ENCODE results near the gene ACTR10. TPM values are rescaled to one million over a fixed set of nuclear protein-coding genes. Genes with fewer than 3 reads are reported as not detected.
"Not testable (repeated sequence)": the region's sequence is repeated elsewhere in the genome, so short reads cannot be mapped to it uniquely, and the experiment has no call there.

Gene ACTR10
- total RNA-seq, 2 donors from 2014 or later = 35.5 to 38.0 TPM

GRCh38 chr14:58239244-58240195, 39.6 kb downstream of the ACTR10 start:
- Mint-ChIP-seq H3K36me3 (ENCODE audit: low read depth) (no peaks in the 10 kb centered on the region), H3K4me3 (no peak overlapping the region), H3K27ac (no peak overlapping the region), H3K4me1 (peaks cover 19% of the 10 kb centered on the region), H3K27me3 (no peaks in the 10 kb centered on the region)
- DNase-seq (peak; percentile 64 to 70 (median 65)), ATAC-seq (peak; percentile 28)
- H3K9me3 ChIP-seq (ENCODE audit: control insufficient read depth, low read length, poor library complexity, severe bottlenecking) = no peaks in the 10 kb centered on the region

GRCh38 chr14:58243790-58244555, 44.0 kb downstream of the ACTR10 start:
- Mint-ChIP-seq H3K27me3 (no peaks in the 10 kb centered on the region), H3K36me3 (ENCODE audit: low read depth) (no peaks in the 10 kb centered on the region), H3K4me3 (peak overlapping the region; percentile 98), H3K27ac (peak overlapping the region; percentile 98), H3K4me1 (peaks cover 37% of the 10 kb centered on the region)
- no peaks in the 10 kb centered on the region for H3K9me3 ChIP-seq (ENCODE audit: control insufficient read depth, low read length, poor library complexity, severe bottlenecking)
- DNase-seq (no peak), ATAC-seq (peak; percentile 49)

- no peaks in the 10 kb centered on the region for H3K27me3 Mint-ChIP-seq
- DNase-seq = peak; percentile 92 to 96 (median 96)
- ATAC-seq = peak; percentile 92
- H3K4me3 Mint-ChIP-seq = peak within 1 kb of the TSS; percentile 98
- H3K4me1 Mint-ChIP-seq = peaks cover 35% of the 10 kb centered on the region
- H3K27ac Mint-ChIP-seq = peak within 1 kb of the TSS; percentile 98
- no peaks in the 10 kb centered on the region for H3K36me3 Mint-ChIP-seq (ENCODE audit: low read depth)
- H3K9me3 ChIP-seq (ENCODE audit: control insufficient read depth, low read length, poor library complexity, severe bottlenecking) = no peaks in the 10 kb centered on the region
Observed at GRCh38 chr14:58244556-58245387, 44.8 kb downstream of the ACTR10 start, which contains the start of gene PSMA3. Gene PSMA3 (plus strand): TSS chr14:58244843. CDS start chr14:58244921, 78 bp downstream.

GRCh38 chr14:58245562-58245961, 45.6 kb downstream of the ACTR10 start:
- H3K27me3 Mint-ChIP-seq = no peaks in the 10 kb centered on the region
- no peak for ATAC-seq

GRCh38 chr14:58249611-58250010, 49.7 kb downstream of the ACTR10 start:
- peaks cover 27% of the 10 kb centered on the region for H3K4me1 Mint-ChIP-seq
- peak overlapping the region; percentile 61 for H3K27ac Mint-ChIP-seq
- no peak overlapping the region for H3K4me3 Mint-ChIP-seq
- H3K27me3 Mint-ChIP-seq = no peaks in the 10 kb centered on the region
- DNase-seq (no peak), ATAC-seq (no peak)
- no peaks in the 10 kb centered on the region for H3K36me3 Mint-ChIP-seq (ENCODE audit: low read depth)
- H3K9me3 ChIP-seq (ENCODE audit: control insufficient read depth, low read length, poor library complexity, severe bottlenecking) = no peaks in the 10 kb centered on the region

More at GRCh38 chr14:58245562-58245961, 45.6 kb downstream of the ACTR10 start:
- no peaks in the 10 kb centered on the region for H3K36me3 Mint-ChIP-seq (ENCODE audit: low read depth)
- peak overlapping the region; percentile 98 for H3K27ac Mint-ChIP-seq
- H3K9me3 ChIP-seq (ENCODE audit: control insufficient read depth, low read length, poor library complexity, severe bottlenecking) = no peaks in the 10 kb centered on the region
- DNase-seq = no peak
- H3K4me1 Mint-ChIP-seq = peaks cover 35% of the 10 kb centered on the region
- H3K4me3 Mint-ChIP-seq = peak overlapping the region; percentile 98

GRCh38 chr14:58258156-58258555, 58.2 kb downstream of the ACTR10 start:
- peak; percentile 32 for ATAC-seq
- Mint-ChIP-seq H3K4me3 (no peak overlapping the region), H3K4me1 (peaks cover 9% of the 10 kb centered on the region), H3K36me3 (ENCODE audit: low read depth) (peaks cover 3% of the 10 kb centered on the region), H3K27me3 (no peaks in the 10 kb centered on the region), H3K27ac (no peak overlapping the region)
- H3K9me3 ChIP-seq (ENCODE audit: control insufficient read depth, low read length, poor library complexity, severe bottlenecking) = no peaks in the 10 kb centered on the region
- no peak for DNase-seq

- ATAC-seq; DNase-seq; H3K9me3 ChIP-seq (ENCODE audit: control insufficient read depth, low read length, poor library complexity, severe bottlenecking); H3K27me3 Mint-ChIP-seq: not testable (repeated sequence)
- Mint-ChIP-seq H3K36me3 (ENCODE audit: low read depth) (peaks cover 11% of the 10 kb centered on the region), H3K27ac (peak overlapping the region; percentile 90), H3K4me3 (peak overlapping the region; percentile 21), H3K4me1 (peaks cover 14% of the 10 kb centered on the region)
Observed at GRCh38 chr14:58262005-58262404, 62.1 kb downstream of the ACTR10 start.

- H3K27ac Mint-ChIP-seq = peak overlapping the region; percentile 63
- peaks cover 7% of the 10 kb centered on the region for H3K36me3 Mint-ChIP-seq (ENCODE audit: low read depth)
- peaks cover 10% of the 10 kb centered on the region for H3K4me1 Mint-ChIP-seq
- H3K4me3 Mint-ChIP-seq = no peak overlapping the region
- H3K9me3 ChIP-seq (ENCODE audit: control insufficient read depth, low read length, poor library complexity, severe bottlenecking) = no peaks in the 10 kb centered on the region
- DNase-seq (no peak), ATAC-seq (no peak)
- no peaks in the 10 kb centered on the region for H3K27me3 Mint-ChIP-seq
Observed at GRCh38 chr14:58265401-58265800, 65.5 kb downstream of the ACTR10 start.

- DNase-seq = no peak
- no peaks in the 10 kb centered on the region for H3K9me3 ChIP-seq (ENCODE audit: control insufficient read depth, low read length, poor library complexity, severe bottlenecking)
- H3K36me3 Mint-ChIP-seq (ENCODE audit: low read depth) = peaks cover 7% of the 10 kb centered on the region
- ATAC-seq = no peak
- H3K27me3 Mint-ChIP-seq = no peaks in the 10 kb centered on the region
- no peak overlapping the region for H3K4me3 Mint-ChIP-seq
- peak overlapping the region; percentile 16 for H3K27ac Mint-ChIP-seq
- H3K4me1 Mint-ChIP-seq = peaks cover 21% of the 10 kb centered on the region
Observed at GRCh38 chr14:58270628-58271027, 70.7 kb downstream of the ACTR10 start.

- H3K4me1 Mint-ChIP-seq = peaks cover 29% of the 10 kb centered on the region
- H3K27me3 Mint-ChIP-seq = no peaks in the 10 kb centered on the region
- H3K4me3 Mint-ChIP-seq = no peak overlapping the region
- DNase-seq (no peak), ATAC-seq (no peak)
- H3K36me3 Mint-ChIP-seq (ENCODE audit: low read depth) = no peaks in the 10 kb centered on the region
- no peaks in the 10 kb centered on the region for H3K9me3 ChIP-seq (ENCODE audit: control insufficient read depth, low read length, poor library complexity, severe bottlenecking)
- peak overlapping the region; percentile 2 for H3K27ac Mint-ChIP-seq
Observed at GRCh38 chr14:58272588-58273372, 72.8 kb downstream of the ACTR10 start.

- Mint-ChIP-seq H3K36me3 (ENCODE audit: low read depth) (no peaks in the 10 kb centered on the region), H3K27me3 (no peaks in the 10 kb centered on the region), H3K4me3 (no peak overlapping the region), H3K27ac (peak overlapping the region; percentile 83), H3K4me1 (peaks cover 33% of the 10 kb centered on the region)
- no peak for ATAC-seq
- DNase-seq = no peak
- no peaks in the 10 kb centered on the region for H3K9me3 ChIP-seq (ENCODE audit: control insufficient read depth, low read length, poor library complexity, severe bottlenecking)
Observed at GRCh38 chr14:58274881-58275280, 74.9 kb downstream of the ACTR10 start.

All from T-helper 17 cell (primary cell).